ENCODE measurements around the gene PTPN23. TPM values are rescaled to one million over a fixed set of nuclear protein-coding genes. Genes with fewer than 3 reads are reported as not detected.
A peak's percentile ranks its signal among the peaks of the same experiment; 100 is the strongest.

The PTPN23 gene
- total and polyA plus RNA-seq, 2 of the 13 experiments (the other 11 are each of a cell fraction or from before 2014, with no cell fraction given), result 2.3 to 3.7 TPM

GRCh38 chr3:47420511-47421484 lies 40.0 kb downstream of the PTPN23 start (continued):
- no peak for TF ChIP-seq E2F2 (CRISPR knock-in tag; IDR thresholded peaks at IDR 0.05; ENCODE audit: borderline replicate concordance)
- TF ChIP-seq ARNT2 (CRISPR knock-in tag; IDR thresholded peaks at IDR 0.05; ENCODE audit: low read depth), result no peak
- TF ChIP-seq ZNF574 (CRISPR knock-in tag; IDR thresholded peaks at IDR 0.05), result 0 out of 2 replicates have a peak, but pooled peaks have one; percentile 22
- no peak for TF ChIP-seq ZNF841 (CRISPR knock-in tag; IDR thresholded peaks at IDR 0.05; ENCODE audit: borderline replicate concordance)
- no peak for TF ChIP-seq FOXJ3 (CRISPR knock-in tag; IDR thresholded peaks at IDR 0.05; ENCODE audit: borderline replicate concordance)
- TF ChIP-seq ZNF788 (CRISPR knock-in tag; IDR thresholded peaks at IDR 0.05; ENCODE audit: borderline replicate concordance), result no peak
- no peak for TF ChIP-seq GTF3A (CRISPR knock-in tag; conservative IDR thresholded peaks at IDR 0.05)
- TF ChIP-seq PHF20 (CRISPR knock-in tag; IDR thresholded peaks at IDR 0.05), result 0 out of 2 replicates have a peak, but pooled peaks have one; percentile 32
- no peak for TF ChIP-seq ZNF318 (CRISPR knock-in tag; IDR thresholded peaks at IDR 0.05)
- no peak for TF ChIP-seq TFDP2 (CRISPR knock-in tag; IDR thresholded peaks at IDR 0.05)
- TF ChIP-seq PRMT3 (CRISPR knock-in tag; IDR thresholded peaks at IDR 0.05; ENCODE audit: borderline replicate concordance, low read depth), result no peak
- no peak for TF ChIP-seq ZNF292 (CRISPR knock-in tag; IDR thresholded peaks at IDR 0.05; ENCODE audit: borderline replicate concordance, low read depth)
- no peak for TF ChIP-seq KDM5A (IDR thresholded peaks at IDR 0.05; ENCODE audit: borderline replicate concordance, low read length)

All from HepG2 (cell line).